IPS DF 19.7 (cell line): ENCODE measurements around the gene NNMT.

Experiments
- DNase-seq: peaks from one replicate; pipeline ENCODE4 v3.0.0-alpha.2; 2013; ENCODE audit warnings: low read depth, low spot score

Gene NNMT

DNA sequence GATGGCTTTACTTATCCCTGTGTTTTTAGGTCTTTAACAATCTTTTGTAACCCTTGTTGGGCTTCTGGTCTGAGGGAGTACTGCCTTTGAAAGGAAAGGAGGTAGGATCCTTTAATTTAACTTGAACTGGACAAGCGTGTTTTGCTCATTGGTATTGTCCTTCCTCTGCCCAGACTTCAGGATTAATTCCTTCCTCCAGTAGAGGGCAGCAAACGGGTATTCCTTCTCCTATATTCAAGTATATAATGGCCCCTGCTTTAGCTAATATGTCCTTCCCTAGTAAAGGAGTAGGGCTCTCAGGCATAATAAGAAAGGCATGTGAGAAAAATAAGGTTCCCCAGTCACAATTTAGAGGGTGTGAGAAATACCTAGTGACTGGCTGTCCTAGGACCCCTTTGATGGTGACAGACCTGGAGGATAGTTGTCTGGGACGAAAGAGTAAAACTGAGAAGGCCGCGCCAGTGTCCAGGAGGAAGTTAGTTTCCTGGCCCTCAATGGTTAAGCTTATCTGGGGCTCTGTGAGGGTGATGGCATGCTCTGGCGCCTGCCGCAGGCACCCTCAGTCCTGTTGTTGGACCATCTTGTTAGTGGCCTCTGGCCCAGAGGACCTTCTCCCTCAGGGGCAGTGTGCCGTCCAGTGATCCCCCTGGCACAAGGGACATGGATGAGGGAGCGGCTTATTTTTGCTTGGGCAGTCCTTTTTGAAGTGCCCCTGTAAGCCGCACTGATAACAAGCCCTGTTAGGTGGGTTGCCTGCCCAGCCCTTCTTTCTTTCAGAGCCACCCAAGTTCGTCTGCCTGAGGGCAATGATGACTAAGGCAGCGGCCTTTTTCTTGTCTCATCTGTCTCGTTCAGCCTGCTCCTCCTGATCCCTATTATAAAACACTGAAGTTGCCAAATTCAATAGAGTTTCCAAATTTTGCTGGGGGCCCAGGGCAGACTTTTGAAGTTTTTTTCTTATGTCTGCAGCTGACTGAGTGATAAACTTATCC is 52.3 kb downstream of the NNMT start:
- no peak for DNase-seq

DNA sequence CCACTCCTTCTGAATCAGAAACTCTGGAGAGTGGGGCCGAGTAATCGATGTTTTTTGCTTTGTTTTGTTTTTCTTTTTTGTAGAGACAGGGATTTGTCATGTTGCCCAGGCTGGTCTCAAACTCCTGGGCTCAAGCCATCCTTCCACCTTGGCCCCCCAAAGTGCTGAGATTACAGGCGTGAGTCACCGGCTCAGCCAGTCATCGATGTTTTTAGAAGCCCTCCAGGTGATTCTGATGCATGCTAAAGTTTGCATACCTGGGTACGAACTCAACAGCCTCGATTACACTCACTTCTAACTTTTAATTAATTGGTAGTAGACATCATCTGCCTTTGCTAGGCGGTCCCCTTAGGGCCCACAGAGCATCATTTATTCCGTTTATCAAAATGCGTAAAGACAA is 53.8 kb downstream of the NNMT start:
- no peak for DNase-seq

GRCh38 chr11:114353443-114353842 is 57.2 kb downstream of the NNMT start:
- DNase-seq = no peak

DNA sequence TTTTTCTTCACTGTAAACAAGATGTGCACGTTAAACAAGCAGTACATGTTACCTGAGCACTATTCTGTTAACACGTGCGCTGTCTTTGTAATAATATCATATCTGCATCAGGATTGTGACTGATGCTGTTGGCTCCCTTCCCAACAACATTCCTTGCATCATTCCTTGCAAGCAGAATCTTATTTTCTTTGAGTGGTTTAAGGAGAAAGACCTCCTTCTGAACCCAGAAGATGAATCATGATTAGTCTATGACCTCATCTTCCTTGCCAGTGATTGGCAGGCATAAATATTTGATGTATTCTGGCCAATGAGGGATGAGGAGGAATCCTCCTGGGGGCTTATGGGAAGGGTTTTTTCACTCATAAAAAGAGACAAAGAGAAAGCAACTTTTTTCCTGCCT is 57.9 kb downstream of the NNMT start:
- no peak for DNase-seq

DNA sequence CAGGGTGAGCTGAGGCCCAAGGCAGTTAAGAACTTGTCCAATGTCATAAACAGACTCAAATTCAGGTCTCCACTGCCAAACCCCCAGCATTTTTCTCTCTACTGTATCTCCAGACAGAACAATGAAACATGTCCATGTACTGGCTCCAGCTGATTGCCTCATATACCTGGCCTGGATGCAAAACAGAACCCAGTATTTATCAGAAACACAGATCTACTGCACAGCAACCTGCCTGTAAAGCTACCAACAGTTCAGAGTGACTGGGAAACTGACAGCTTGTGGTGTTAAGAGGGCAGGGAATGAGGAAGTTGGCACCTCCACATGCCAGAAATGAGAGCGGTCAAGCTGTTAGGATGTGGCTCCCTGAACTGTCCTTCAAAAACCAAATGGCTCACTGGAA is 62.5 kb downstream of the NNMT start:
- no peak for DNase-seq

DNA sequence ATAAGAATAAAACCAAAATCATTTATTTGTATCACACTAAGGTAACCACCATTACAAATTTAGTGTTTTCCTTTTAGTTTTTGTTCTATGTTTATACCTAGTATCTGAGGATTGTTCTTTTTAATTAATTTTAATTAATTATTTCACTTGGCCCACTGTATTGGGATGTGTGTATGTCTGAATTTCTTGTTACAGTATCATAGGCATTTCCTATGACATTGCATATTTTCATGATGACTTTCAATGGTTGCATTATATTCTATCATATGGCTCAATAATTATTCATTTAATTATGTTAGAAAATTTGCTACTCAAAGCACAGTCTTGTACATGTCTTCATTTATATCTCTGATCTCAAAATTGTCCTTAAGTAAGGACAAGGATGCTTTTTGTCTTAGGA is 63.1 kb downstream of the NNMT start:
- DNase-seq = no peak

DNA sequence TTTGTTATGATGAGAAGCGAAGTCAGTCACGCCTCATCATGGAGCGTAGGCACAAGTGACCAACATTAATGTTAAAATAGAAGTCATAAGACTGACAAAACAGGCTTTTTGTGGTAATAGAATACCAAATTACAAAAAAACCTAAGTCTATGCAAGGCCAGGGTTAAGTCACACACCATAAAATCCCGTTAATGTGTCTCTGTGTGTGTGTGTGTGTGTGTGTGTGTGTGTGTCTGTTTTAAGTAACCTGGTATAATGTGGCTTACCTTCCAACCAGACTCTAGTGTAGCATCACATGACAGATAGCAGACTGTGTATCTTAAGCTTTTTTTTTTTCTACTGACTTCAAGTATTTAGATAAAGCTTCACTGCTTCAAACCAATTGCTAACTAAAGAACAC is 66.1 kb downstream of the NNMT start:
- DNase-seq = no peak

DNA sequence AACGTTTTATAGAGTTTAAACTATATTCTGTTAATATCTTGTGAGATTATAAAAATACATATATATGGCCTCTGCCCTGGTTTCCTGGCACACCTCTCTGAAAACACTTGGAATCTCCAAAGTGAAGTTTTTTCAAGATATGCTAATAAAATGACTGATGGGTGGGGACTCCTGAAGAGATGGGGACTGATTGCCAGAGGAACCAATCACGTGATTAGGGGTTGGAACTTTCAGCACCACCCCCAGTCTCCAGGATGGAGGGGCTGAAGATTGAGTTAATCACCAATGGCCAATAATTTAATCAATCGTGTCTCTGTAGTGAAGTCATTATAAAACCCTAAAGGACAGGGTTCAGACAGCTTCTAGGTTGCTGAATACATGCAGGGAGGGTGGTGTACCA is 66.8 kb downstream of the NNMT start:
- no peak for DNase-seq
